ENCODE results near the gene ZNF574. TPM values are rescaled to one million over a fixed set of nuclear protein-coding genes. Genes with fewer than 3 reads are reported as not detected.

Gene ZNF574
- total and polyA plus RNA-seq, 2 donors (not counting 3 experiments of a cell fraction or from before 2014, with no cell fraction given) = 13.6 to 15.3 TPM

DNA sequence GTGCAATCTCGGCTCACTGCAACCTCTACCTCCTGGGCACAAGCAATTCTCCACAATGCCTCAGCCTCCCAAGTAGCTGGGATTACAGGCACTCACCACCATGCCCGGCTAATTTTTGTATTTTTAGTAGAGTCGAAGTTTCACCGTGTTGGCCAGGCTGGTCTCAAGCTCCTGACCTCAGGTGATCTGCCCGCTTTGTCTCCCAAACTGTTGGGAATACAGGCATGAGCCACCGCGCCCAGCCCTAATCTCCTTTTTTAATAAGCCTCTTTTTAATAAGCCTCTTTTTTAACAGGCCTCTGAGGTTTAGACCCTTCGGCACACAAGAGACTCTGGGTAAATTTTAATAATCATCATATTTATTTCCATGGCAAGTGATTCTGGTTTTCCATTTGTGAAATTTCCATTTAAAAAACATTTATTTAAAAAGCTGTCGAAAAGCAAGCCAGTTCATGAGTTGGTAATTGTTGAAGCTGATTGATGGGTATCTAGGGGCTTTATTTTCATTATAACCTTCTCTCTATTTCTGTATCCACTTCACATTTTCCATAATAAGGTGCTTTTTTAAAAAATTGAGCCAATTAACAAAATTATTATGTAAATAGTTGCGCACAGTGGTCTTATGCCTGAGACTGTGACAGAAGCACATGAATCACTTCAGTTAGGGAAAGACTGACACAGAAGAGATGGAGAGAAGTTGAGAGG lies 44.5 kb downstream of the ZNF574 start:
- FAIRE-seq (peak; percentile 12), DNase-seq (ENCODE audit: low read depth, low spot score) (no peak)
- no TSS peak for BruUV-seq (replicated peaks)
- intact Hi-C loops (cut with micrococcal nuclease) = no loop called here
- no peak overlapping the region for H3K4me3 ChIP-seq (replicated peaks in 1 of 3; ENCODE audit: insufficient read depth in 1 of 3, low read depth in 1 of 3, low read length in 3 of 3)
- no peaks in the 10 kb centered on the region for H4K20me1 ChIP-seq (replicated peaks; ENCODE audit: control insufficient read depth, extremely low read depth, insufficient read depth, low read length)
- peak overlapping the region; percentile 86 for H3K27ac ChIP-seq (ENCODE audit: insufficient read depth, low read depth, low read length)
- H3K79me2 ChIP-seq (ENCODE audit: control insufficient read depth, insufficient read depth, low read length) = no peaks in the 10 kb centered on the region
- H3K27me3 ChIP-seq (ENCODE audit: control insufficient read depth in 2 of 2, insufficient read depth in 2 of 2, low read length in 2 of 2) = no peaks in the 10 kb centered on the region
- TF ChIP-seq POLR2AphosphoS5 (IDR thresholded peaks at IDR 0.05; ENCODE audit: insufficient read depth, low read depth, low read length) = no peak
- TF ChIP-seq EZH2 (IDR thresholded peaks at IDR 0.05; ENCODE audit: borderline replicate concordance, low read depth, low read length, severe bottlenecking) = no peak
- no peak for TF ChIP-seq JUN (IDR thresholded peaks at IDR 0.05; ENCODE audit: borderline replicate concordance, insufficient read depth, insufficient read length, low read depth)
- no peak for TF ChIP-seq POLR2A (IDR thresholded peaks at IDR 0.05; ENCODE audit: low read depth, low read length)
- H3K36me3 ChIP-seq (ENCODE audit: control insufficient read depth in 2 of 2, extremely low read depth in 1 of 2, insufficient read depth in 2 of 2, low read length in 2 of 2) = peaks cover 0 to 2% of the 10 kb centered on the region in 2 experiments
- dilution Hi-C loops (cut with MboI; ENCODE audit: extremely low pct_ligation_motif_present, low sequenced_read_pairs) = no loop called here
- no peaks in the 10 kb centered on the region for H3K9me1 ChIP-seq (replicated peaks; ENCODE audit: control insufficient read depth, extremely low read depth, insufficient read depth, low read length)
- ChIA-PET POLR2A (no interaction called here), CTCF (interaction anchor here (0.8 to 1.2 kb wide), 2 partner anchors 12 to 57 kb away, joined by 3 to 4 read pairs; no protein-coding TSS in a partner anchor)
- no peak overlapping the region for H3K9ac ChIP-seq (replicated peaks; ENCODE audit: extremely low read depth, insufficient read depth, low read length)
- H3K4me2 ChIP-seq (ENCODE audit: insufficient read depth, low read length) = no peak overlapping the region
- H2AFZ ChIP-seq (ENCODE audit: low read depth, low read length) = no peak overlapping the region
- peaks cover 21% of the 10 kb centered on the region for H3K4me1 ChIP-seq (ENCODE audit: control insufficient read depth, extremely low read depth, insufficient read depth, low read length)
- no peaks in the 10 kb centered on the region for H3K9me3 ChIP-seq (replicated peaks; ENCODE audit: control insufficient read depth, insufficient read depth, low read length)

DNA sequence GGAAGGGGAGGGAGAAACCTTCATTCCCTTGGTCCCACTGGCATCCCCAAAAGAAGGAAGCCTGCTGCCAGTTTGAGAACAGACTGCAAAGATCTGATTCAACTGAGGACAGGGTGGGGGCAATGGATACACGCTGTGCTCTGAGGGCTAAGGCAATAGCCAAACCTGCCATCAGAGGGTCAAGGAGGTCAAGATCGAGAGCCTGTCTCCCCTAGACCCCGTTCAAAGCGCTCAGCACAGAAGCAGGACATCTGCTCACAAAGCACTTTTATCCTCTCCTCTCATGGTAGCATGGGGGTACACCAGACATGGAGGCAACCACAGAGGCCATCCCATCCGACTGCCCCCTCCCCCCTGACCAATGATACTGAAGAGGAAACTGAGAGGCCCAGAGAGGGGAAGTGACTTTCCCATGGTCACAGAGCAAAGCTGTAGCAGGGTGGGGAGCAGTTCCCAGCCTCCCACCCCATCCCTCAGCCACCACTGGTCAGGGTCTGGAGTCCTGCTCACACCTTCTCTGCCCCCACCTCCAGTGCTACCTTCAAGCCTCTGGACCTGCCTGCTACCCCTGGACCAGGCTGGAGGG lies 45.2 kb downstream of the ZNF574 start:
- H3K9me3 ChIP-seq (replicated peaks; ENCODE audit: control insufficient read depth, insufficient read depth, low read length) = no peaks in the 10 kb centered on the region
- peak overlapping the region; percentile 86 for H3K27ac ChIP-seq (ENCODE audit: insufficient read depth, low read depth, low read length)
- peak overlapping the region; percentile 12 for H3K4me2 ChIP-seq (ENCODE audit: insufficient read depth, low read length)
- no peaks in the 10 kb centered on the region for H3K79me2 ChIP-seq (ENCODE audit: control insufficient read depth, insufficient read depth, low read length)
- peak overlapping the region; percentile 24 for H2AFZ ChIP-seq (ENCODE audit: low read depth, low read length)
- no peak overlapping the region for H3K4me3 ChIP-seq (replicated peaks in 1 of 3; ENCODE audit: insufficient read depth in 1 of 3, low read depth in 1 of 3, low read length in 3 of 3)
- peaks cover 0 to 2% of the 10 kb centered on the region in 2 experiments for H3K36me3 ChIP-seq (ENCODE audit: control insufficient read depth in 2 of 2, extremely low read depth in 1 of 2, insufficient read depth in 2 of 2, low read length in 2 of 2)
- BruUV-seq (replicated peaks) = TSS peak; percentile 19
- FAIRE-seq (no peak), DNase-seq (ENCODE audit: low read depth, low spot score) (no peak)
- CTCF ChIA-PET = interaction anchor here (0.9 to 1.5 kb wide), 2 partner anchors 10 to 12 kb away, joined by 3 to 7 read pairs; no protein-coding TSS in a partner anchor
- H3K4me1 ChIP-seq (ENCODE audit: control insufficient read depth, extremely low read depth, insufficient read depth, low read length) = peaks cover 21% of the 10 kb centered on the region
- no peaks in the 10 kb centered on the region for H3K27me3 ChIP-seq (ENCODE audit: control insufficient read depth in 2 of 2, insufficient read depth in 2 of 2, low read length in 2 of 2)
- peak overlapping the region; percentile 21 for H3K9ac ChIP-seq (replicated peaks; ENCODE audit: extremely low read depth, insufficient read depth, low read length)
- no peaks in the 10 kb centered on the region for H4K20me1 ChIP-seq (replicated peaks; ENCODE audit: control insufficient read depth, extremely low read depth, insufficient read depth, low read length)
- no peaks in the 10 kb centered on the region for H3K9me1 ChIP-seq (replicated peaks; ENCODE audit: control insufficient read depth, extremely low read depth, insufficient read depth, low read length)
- dilution Hi-C loops (cut with MboI; ENCODE audit: extremely low pct_ligation_motif_present, low sequenced_read_pairs) = no loop called here
- intact Hi-C loops (cut with micrococcal nuclease) = loop anchor here (1.0 kb wide), 2 partner anchors 8 to 12 kb away; no protein-coding TSS in a partner anchor
- TF ChIP-seq GATA2 (IDR thresholded peaks at IDR 0.05; ENCODE audit: insufficient read depth, insufficient read length, low read depth, low read length) (no peak), MAX (IDR thresholded peaks at IDR 0.05; ENCODE audit: insufficient read depth, insufficient read length) (no peak), MYC (IDR thresholded peaks at IDR 0.05; ENCODE audit: low read depth, low read length) (no peak), JUN (IDR thresholded peaks at IDR 0.05; ENCODE audit: borderline replicate concordance, insufficient read depth, insufficient read length, low read depth) (no peak), POLR2A (IDR thresholded peaks at IDR 0.05; ENCODE audit: low read depth, low read length) (no peak), EZH2 (IDR thresholded peaks at IDR 0.05; ENCODE audit: borderline replicate concordance, low read depth, low read length, severe bottlenecking) (no peak), FOS (IDR thresholded peaks at IDR 0.05; ENCODE audit: borderline replicate concordance, insufficient read depth, low read length) (no peak), POLR2AphosphoS5 (IDR thresholded peaks at IDR 0.05; ENCODE audit: insufficient read depth, low read depth, low read length) (no peak)
- TF ChIP-seq, protein P1, sequence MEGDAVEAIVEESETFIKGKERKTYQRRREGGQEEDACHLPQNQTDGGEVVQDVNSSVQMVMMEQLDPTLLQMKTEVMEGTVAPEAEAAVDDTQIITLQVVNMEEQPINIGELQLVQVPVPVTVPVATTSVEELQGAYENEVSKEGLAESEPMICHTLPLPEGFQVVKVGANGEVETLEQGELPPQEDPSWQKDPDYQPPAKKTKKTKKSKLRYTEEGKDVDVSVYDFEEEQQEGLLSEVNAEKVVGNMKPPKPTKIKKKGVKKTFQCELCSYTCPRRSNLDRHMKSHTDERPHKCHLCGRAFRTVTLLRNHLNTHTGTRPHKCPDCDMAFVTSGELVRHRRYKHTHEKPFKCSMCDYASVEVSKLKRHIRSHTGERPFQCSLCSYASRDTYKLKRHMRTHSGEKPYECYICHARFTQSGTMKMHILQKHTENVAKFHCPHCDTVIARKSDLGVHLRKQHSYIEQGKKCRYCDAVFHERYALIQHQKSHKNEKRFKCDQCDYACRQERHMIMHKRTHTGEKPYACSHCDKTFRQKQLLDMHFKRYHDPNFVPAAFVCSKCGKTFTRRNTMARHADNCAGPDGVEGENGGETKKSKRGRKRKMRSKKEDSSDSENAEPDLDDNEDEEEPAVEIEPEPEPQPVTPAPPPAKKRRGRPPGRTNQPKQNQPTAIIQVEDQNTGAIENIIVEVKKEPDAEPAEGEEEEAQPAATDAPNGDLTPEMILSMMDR (IDR thresholded peaks at IDR 0.05; ENCODE audit: extremely low read depth in 1 of 2, insufficient read depth in 1 of 2, low read depth in 1 of 2, low read length in 2 of 2) = no peak
- POLR2A ChIA-PET = interaction anchor here (1.1 kb wide), 1 partner anchor 12 kb away, joined by 4 read pairs; no protein-coding TSS in a partner anchor

Data from endothelial cell of umbilical vein (primary cell).